ENCODE measurements around the gene SLC35D2. TPM values are rescaled to one million over a fixed set of nuclear protein-coding genes. Genes with fewer than 3 reads are reported as not detected.

Gene SLC35D2
- total RNA-seq, 1 experiment from 2014 or later: 32.5 TPM

GRCh38 chr9:96423322-96423984, 39.9 kb upstream of the SLC35D2 start:
- Histone ChIP-seq H3K9ac (ENCODE audit: low read length) (no peak overlapping the region), H3K27ac (ENCODE audit: low read depth, low read length) (no peak overlapping the region), H3K9me2 (ENCODE audit: insufficient read depth) (no peaks in the 10 kb centered on the region), H3K4me2 (ENCODE audit: low read length) (no peak overlapping the region), H3K4me1 (ENCODE audit: control insufficient read depth in 1 of 2, insufficient read depth in 2 of 2, low read length in 2 of 2) (peaks cover 22 to 37% of the 10 kb centered on the region in 2 experiments), H2AFZ (ENCODE audit: low read depth, low read length, poor library complexity, severe bottlenecking) (peak overlapping the region; percentile 21), H3K4me3 (replicated peaks in 1 of 2; ENCODE audit: low read depth in 1 of 2, low read length in 2 of 2) (no peak overlapping the region), H3K9me3 (ENCODE audit: control insufficient read depth in 1 of 2, insufficient read depth in 1 of 2, low read depth in 1 of 2, low read length in 2 of 2) (no peaks in the 10 kb centered on the region), H4K20me1 (ENCODE audit: insufficient read depth) (no peaks in the 10 kb centered on the region), H3K27me3 (ENCODE audit: insufficient read depth, low read length) (no peaks in the 10 kb centered on the region), H3K36me3 (ENCODE audit: control insufficient read depth in 1 of 2, insufficient read depth in 2 of 2, low read length in 2 of 2) (no peaks in the 10 kb centered on the region), H3K79me2 (ENCODE audit: insufficient read depth, low read length) (no peaks in the 10 kb centered on the region)
- no peak for ATAC-seq
- no peak for DNase-seq (ENCODE audit: low read depth, low spot score)
- BruUV-seq (replicated peaks): no TSS peak
- ChIA-PET POLR2A (no interaction called here), RAD21 (ENCODE audit: low non-redundant PET in 1 of 2, low total read pairs in 2 of 2, uncharacterized antibody in 2 of 2, unreplicated experiment in 2 of 2) (no interaction called here), CTCF (no interaction called here)
- intact Hi-C loops (cut with micrococcal nuclease): no loop called here
- no peak for TF ChIP-seq EGR1 (IDR thresholded peaks at IDR 0.05; ENCODE audit: low read depth)
- TF ChIP-seq FOSL1 (IDR thresholded peaks at IDR 0.05; ENCODE audit: low read depth): no peak
- no peak for TF ChIP-seq RAD21 (IDR thresholded peaks at IDR 0.05; ENCODE audit: low read depth)
- TF ChIP-seq POLR2AphosphoS5 (IDR thresholded peaks at IDR 0.05; ENCODE audit: low read depth, low read length): no peak
- TF ChIP-seq EZH2phosphoT487 (IDR thresholded peaks at IDR 0.05; ENCODE audit: borderline replicate concordance): no peak
- TF ChIP-seq EZH2 (IDR thresholded peaks at IDR 0.05): no peak
- TF ChIP-seq JUND (IDR thresholded peaks at IDR 0.05): no peak
- no peak for TF ChIP-seq CBX3 (IDR thresholded peaks at IDR 0.05; ENCODE audit: low read depth)
- no peak for TF ChIP-seq YY1 (IDR thresholded peaks at IDR 0.05; ENCODE audit: extremely low read depth, insufficient replicate concordance, low read depth, low read length)
- no peak for TF ChIP-seq ZNF274 (IDR thresholded peaks at IDR 0.05; ENCODE audit: low read depth, low read length)
- TF ChIP-seq CTCF (IDR thresholded peaks at IDR 0.05 in 2 of 3, conservative IDR thresholded peaks at IDR 0.05 in 1 of 3; ENCODE audit: borderline replicate concordance in 1 of 3, insufficient read depth in 1 of 3, low read depth in 2 of 3, low read length in 2 of 3): no peak
- TF ChIP-seq SP1 (IDR thresholded peaks at IDR 0.05; ENCODE audit: low read depth): no peak
- TF ChIP-seq SIN3A (IDR thresholded peaks at IDR 0.05; ENCODE audit: low read depth): no peak
